Midbrain (tissue), 1 donor: ENCODE results near the gene SLF2.

Source experiments
- DNase-seq: peaks from one replicate; lab custom pipeline; 2025; lab: John Stamatoyannopoulos, UW

Gene SLF2

GRCh38 chr10:100912605-100913469 lies at the start of gene SLF2:
SLF2 (plus strand) TSS chr10:100912963; CDS start chr10:100913111, 148 bp downstream.
- peak; percentile 99 for DNase-seq

GRCh38 chr10:100863433-100863832 lies 49.3 kb upstream of the SLF2 start:
- DNase-seq: no peak

- DNase-seq: no peak
Observed at GRCh38 chr10:100864036-100864885, 48.5 kb upstream of the SLF2 start.

GRCh38 chr10:100864978-100865377 lies 47.8 kb upstream of the SLF2 start:
- no peak for DNase-seq

- no peak for DNase-seq
Observed at GRCh38 chr10:100866010-100866409, 46.8 kb upstream of the SLF2 start.

GRCh38 chr10:100866575-100867098 lies 46.1 kb upstream of the SLF2 start:
- no peak for DNase-seq

- DNase-seq: no peak
Observed at GRCh38 chr10:100867261-100867963, 45.4 kb upstream of the SLF2 start.

GRCh38 chr10:100868382-100868781 lies 44.4 kb upstream of the SLF2 start:
- no peak for DNase-seq

- no peak for DNase-seq
Observed at GRCh38 chr10:100869399-100869798, 43.4 kb upstream of the SLF2 start.

- peak; percentile 10 for DNase-seq
Observed at GRCh38 chr10:100872034-100872791, 40.5 kb upstream of the SLF2 start.

GRCh38 chr10:100873146-100873826 lies 39.5 kb upstream of the SLF2 start:
- DNase-seq: no peak

- no peak for DNase-seq
Observed at GRCh38 chr10:100873827-100874326, 38.9 kb upstream of the SLF2 start.

GRCh38 chr10:100874702-100875483 lies 37.9 kb upstream of the SLF2 start:
- no peak for DNase-seq

GRCh38 chr10:100875484-100876166 lies 37.1 kb upstream of the SLF2 start:
- DNase-seq: no peak

- DNase-seq: no peak
Observed at GRCh38 chr10:100876585-100877460, 35.9 kb upstream of the SLF2 start.

GRCh38 chr10:100877461-100877850 lies 35.3 kb upstream of the SLF2 start:
- DNase-seq: no peak

- peak; percentile 74 for DNase-seq
Observed at GRCh38 chr10:100878291-100878910, 34.4 kb upstream of the SLF2 start.
